HEK293 (cell line): ENCODE data around the gene RTRAF.

ENCODE experiments used
- SCRT1 ChIP-seq: fragments of 450-650 bp; formaldehyde crosslinking; IDR thresholded peaks from 2 replicates; pipeline ENCODE4 v1.5.1; 2016; ENCODE audit warnings: missing biosample characterization, missing genetic modification characterization, borderline replicate concordance
- SP2 ChIP-seq: fragments of 450-650 bp; formaldehyde crosslinking; IDR thresholded peaks from 2 replicates; pipeline ENCODE4 v1.5.1; 2016; ENCODE audit warnings: missing biosample characterization, missing genetic modification characterization
- ZNF133 ChIP-seq: fragments of 450-650 bp; formaldehyde crosslinking; IDR thresholded peaks from 2 replicates; pipeline ENCODE4 v1.5.1; 2016; ENCODE audit warnings: missing biosample characterization, missing genetic modification characterization
- ZNF423 ChIP-seq: fragments of 450-650 bp; formaldehyde crosslinking; IDR thresholded peaks from 2 replicates; pipeline ENCODE4 v1.5.1; 2016; ENCODE audit warnings: missing biosample characterization, missing genetic modification characterization
- ZNF580 ChIP-seq: fragments of 450-650 bp; formaldehyde crosslinking; IDR thresholded peaks from 2 replicates; pipeline ENCODE4 v1.5.1; 2016; ENCODE audit warnings: missing biosample characterization, missing genetic modification characterization
- ZNF830 ChIP-seq: fragments of 450-650 bp; IDR thresholded peaks from 2 replicates; pipeline ENCODE4 v1.5.0; 2018; ENCODE audit warnings: missing biosample characterization, missing genetic modification characterization, low read depth, mild to moderate bottlenecking, moderate library complexity
- TF ChIP-seq, protein P1 (sequence below): fragments of 450-650 bp; formaldehyde crosslinking; IDR thresholded peaks from 2 replicates; pipeline ENCODE4 v1.5.1; 2016; ENCODE audit warnings: missing biosample characterization, missing genetic modification characterization
- TF ChIP-seq, protein P2 (sequence below): fragments of 450-650 bp; formaldehyde crosslinking; IDR thresholded peaks from 2 replicates; pipeline ENCODE4 v1.5.1; 2016; ENCODE audit warnings: missing biosample characterization, missing genetic modification characterization, low read depth
- TF ChIP-seq, protein P3 (sequence below): fragments of 450-650 bp; formaldehyde crosslinking; IDR thresholded peaks from 2 replicates; pipeline ENCODE4 v1.5.1; 2016; ENCODE audit warnings: missing biosample characterization, missing genetic modification characterization
- TF ChIP-seq, protein P4 (sequence below): fragments of 450-650 bp; formaldehyde crosslinking; optimal IDR thresholded peaks from 2 replicates; pipeline ENCODE3; 2016; ENCODE audit warnings: missing biosample characterization, mild to moderate bottlenecking, missing genetic modification characterization

DNA sequence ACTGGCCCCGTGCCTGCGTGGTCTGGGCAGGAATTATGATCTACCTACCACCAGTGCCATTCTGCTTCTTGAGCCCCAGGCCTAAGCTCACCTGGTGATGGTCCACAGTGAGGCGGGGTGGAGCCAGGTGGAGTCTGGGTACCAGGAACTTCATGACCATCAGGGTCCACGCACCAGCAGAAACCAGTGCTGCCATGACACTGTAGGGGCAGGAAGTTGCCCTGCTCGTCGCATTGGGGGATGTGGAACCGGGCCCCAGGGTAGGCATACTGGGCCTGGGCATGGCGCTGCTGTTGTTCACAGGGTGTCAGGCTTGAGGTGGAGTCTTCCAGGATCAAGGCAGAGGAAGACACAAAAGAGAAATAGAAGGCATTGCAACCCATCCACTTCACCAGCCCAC lies 29.6 kb downstream of the RTRAF start:
- TF ChIP-seq, protein P1, sequence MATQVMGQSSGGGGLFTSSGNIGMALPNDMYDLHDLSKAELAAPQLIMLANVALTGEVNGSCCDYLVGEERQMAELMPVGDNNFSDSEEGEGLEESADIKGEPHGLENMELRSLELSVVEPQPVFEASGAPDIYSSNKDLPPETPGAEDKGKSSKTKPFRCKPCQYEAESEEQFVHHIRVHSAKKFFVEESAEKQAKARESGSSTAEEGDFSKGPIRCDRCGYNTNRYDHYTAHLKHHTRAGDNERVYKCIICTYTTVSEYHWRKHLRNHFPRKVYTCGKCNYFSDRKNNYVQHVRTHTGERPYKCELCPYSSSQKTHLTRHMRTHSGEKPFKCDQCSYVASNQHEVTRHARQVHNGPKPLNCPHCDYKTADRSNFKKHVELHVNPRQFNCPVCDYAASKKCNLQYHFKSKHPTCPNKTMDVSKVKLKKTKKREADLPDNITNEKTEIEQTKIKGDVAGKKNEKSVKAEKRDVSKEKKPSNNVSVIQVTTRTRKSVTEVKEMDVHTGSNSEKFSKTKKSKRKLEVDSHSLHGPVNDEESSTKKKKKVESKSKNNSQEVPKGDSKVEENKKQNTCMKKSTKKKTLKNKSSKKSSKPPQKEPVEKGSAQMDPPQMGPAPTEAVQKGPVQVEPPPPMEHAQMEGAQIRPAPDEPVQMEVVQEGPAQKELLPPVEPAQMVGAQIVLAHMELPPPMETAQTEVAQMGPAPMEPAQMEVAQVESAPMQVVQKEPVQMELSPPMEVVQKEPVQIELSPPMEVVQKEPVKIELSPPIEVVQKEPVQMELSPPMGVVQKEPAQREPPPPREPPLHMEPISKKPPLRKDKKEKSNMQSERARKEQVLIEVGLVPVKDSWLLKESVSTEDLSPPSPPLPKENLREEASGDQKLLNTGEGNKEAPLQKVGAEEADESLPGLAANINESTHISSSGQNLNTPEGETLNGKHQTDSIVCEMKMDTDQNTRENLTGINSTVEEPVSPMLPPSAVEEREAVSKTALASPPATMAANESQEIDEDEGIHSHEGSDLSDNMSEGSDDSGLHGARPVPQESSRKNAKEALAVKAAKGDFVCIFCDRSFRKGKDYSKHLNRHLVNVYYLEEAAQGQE (tag by site-specific recombination) = no peak
- TF ChIP-seq, protein P2, sequence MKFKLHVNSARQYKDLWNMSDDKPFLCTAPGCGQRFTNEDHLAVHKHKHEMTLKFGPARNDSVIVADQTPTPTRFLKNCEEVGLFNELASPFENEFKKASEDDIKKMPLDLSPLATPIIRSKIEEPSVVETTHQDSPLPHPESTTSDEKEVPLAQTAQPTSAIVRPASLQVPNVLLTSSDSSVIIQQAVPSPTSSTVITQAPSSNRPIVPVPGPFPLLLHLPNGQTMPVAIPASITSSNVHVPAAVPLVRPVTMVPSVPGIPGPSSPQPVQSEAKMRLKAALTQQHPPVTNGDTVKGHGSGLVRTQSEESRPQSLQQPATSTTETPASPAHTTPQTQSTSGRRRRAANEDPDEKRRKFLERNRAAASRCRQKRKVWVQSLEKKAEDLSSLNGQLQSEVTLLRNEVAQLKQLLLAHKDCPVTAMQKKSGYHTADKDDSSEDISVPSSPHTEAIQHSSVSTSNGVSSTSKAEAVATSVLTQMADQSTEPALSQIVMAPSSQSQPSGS (tag by site-specific recombination) = no peak
- TF ChIP-seq SP2 (tag by site-specific recombination) = no peak
- TF ChIP-seq, protein P3, sequence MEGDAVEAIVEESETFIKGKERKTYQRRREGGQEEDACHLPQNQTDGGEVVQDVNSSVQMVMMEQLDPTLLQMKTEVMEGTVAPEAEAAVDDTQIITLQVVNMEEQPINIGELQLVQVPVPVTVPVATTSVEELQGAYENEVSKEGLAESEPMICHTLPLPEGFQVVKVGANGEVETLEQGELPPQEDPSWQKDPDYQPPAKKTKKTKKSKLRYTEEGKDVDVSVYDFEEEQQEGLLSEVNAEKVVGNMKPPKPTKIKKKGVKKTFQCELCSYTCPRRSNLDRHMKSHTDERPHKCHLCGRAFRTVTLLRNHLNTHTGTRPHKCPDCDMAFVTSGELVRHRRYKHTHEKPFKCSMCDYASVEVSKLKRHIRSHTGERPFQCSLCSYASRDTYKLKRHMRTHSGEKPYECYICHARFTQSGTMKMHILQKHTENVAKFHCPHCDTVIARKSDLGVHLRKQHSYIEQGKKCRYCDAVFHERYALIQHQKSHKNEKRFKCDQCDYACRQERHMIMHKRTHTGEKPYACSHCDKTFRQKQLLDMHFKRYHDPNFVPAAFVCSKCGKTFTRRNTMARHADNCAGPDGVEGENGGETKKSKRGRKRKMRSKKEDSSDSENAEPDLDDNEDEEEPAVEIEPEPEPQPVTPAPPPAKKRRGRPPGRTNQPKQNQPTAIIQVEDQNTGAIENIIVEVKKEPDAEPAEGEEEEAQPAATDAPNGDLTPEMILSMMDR (tag by site-specific recombination) = no peak
- TF ChIP-seq, protein P4, sequence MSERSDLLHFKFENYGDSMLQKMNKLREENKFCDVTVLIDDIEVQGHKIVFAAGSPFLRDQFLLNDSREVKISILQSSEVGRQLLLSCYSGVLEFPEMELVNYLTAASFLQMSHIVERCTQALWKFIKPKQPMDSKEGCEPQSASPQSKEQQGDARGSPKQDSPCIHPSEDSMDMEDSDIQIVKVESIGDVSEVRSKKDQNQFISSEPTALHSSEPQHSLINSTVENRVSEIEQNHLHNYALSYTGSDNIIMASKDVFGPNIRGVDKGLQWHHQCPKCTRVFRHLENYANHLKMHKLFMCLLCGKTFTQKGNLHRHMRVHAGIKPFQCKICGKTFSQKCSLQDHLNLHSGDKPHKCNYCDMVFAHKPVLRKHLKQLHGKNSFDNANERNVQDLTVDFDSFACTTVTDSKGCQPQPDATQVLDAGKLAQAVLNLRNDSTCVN (tag by site-specific recombination) = no peak
- no peak for TF ChIP-seq ZNF830 (tag by site-specific recombination)
- TF ChIP-seq ZNF580 (tag by site-specific recombination) = no peak
- no peak for TF ChIP-seq ZNF423
- TF ChIP-seq ZNF133 (tag by site-specific recombination) = no peak
- no peak for TF ChIP-seq SCRT1
